Measurements from ENCODE around the gene CIITA. TPM values are rescaled to one million over a fixed set of nuclear protein-coding genes. Genes with fewer than 3 reads are reported as not detected.

CIITA gene
- total and polyA plus RNA-seq, 10 of the 15 experiments (the other 5 are each of a cell fraction or from before 2014, with no cell fraction given) = 11.5 to 145 (median 49.7) TPM

DNA sequence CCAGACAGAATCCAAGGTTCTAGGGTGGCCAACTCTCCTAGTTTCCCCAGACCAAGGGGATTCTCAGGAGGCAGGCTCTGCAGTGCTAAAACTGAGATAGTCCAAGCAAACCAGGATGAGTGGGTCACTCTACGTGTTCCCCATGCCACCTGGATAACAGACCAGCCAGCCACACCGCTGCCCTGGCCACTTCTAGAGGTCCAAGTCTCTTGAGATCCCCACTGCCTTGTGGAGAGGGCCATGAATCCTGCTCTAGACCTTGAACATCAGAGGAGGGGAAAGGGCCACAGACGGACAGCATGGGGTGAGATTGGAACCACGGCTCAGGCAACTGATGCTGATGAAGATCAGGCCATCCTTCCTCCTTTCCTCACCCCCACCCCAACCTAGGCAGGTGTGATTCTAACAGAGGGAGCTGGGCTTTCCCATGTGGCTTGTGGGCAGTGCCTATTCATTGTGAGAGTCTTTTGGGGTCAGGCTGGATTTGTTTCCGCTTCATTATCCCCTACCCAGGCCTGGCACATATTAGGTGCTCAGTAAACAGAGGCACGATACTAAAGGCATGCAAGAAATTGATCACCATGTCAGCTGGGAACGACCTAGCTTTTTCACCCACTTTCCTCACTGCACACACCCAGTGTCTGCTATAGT, 41.6 kb upstream of the CIITA start (continued):
- TF ChIP-seq CHD1 (IDR thresholded peaks at IDR 0.05; ENCODE audit: low read depth, low read length) = no peak
- TF ChIP-seq, protein P1, sequence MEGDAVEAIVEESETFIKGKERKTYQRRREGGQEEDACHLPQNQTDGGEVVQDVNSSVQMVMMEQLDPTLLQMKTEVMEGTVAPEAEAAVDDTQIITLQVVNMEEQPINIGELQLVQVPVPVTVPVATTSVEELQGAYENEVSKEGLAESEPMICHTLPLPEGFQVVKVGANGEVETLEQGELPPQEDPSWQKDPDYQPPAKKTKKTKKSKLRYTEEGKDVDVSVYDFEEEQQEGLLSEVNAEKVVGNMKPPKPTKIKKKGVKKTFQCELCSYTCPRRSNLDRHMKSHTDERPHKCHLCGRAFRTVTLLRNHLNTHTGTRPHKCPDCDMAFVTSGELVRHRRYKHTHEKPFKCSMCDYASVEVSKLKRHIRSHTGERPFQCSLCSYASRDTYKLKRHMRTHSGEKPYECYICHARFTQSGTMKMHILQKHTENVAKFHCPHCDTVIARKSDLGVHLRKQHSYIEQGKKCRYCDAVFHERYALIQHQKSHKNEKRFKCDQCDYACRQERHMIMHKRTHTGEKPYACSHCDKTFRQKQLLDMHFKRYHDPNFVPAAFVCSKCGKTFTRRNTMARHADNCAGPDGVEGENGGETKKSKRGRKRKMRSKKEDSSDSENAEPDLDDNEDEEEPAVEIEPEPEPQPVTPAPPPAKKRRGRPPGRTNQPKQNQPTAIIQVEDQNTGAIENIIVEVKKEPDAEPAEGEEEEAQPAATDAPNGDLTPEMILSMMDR (IDR thresholded peaks at IDR 0.05 in 2 of 3, conservative IDR thresholded peaks at IDR 0.05 in 1 of 3; ENCODE audit: control insufficient read depth in 2 of 3, extremely low read depth in 1 of 3, insufficient read depth in 1 of 3, low read depth in 3 of 3, low read length in 3 of 3) = no peak
- no peak for TF ChIP-seq ZNF274 (IDR thresholded peaks at IDR 0.05; ENCODE audit: insufficient read depth, insufficient read length)
- TF ChIP-seq, protein P2, sequence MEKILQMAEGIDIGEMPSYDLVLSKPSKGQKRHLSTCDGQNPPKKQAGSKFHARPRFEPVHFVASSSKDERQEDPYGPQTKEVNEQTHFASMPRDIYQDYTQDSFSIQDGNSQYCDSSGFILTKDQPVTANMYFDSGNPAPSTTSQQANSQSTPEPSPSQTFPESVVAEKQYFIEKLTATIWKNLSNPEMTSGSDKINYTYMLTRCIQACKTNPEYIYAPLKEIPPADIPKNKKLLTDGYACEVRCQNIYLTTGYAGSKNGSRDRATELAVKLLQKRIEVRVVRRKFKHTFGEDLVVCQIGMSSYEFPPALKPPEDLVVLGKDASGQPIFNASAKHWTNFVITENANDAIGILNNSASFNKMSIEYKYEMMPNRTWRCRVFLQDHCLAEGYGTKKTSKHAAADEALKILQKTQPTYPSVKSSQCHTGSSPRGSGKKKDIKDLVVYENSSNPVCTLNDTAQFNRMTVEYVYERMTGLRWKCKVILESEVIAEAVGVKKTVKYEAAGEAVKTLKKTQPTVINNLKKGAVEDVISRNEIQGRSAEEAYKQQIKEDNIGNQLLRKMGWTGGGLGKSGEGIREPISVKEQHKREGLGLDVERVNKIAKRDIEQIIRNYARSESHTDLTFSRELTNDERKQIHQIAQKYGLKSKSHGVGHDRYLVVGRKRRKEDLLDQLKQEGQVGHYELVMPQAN (conservative IDR thresholded peaks at IDR 0.05) = 0 out of 2 replicates have a peak, but pooled peaks have one; percentile 45
- peak; percentile 84 for TF ChIP-seq RELA (IDR thresholded peaks at IDR 0.05; ENCODE audit: borderline replicate concordance, partially characterized antibody)
- no peak for TF ChIP-seq NFYA (IDR thresholded peaks at IDR 0.05; ENCODE audit: borderline replicate concordance, low read depth, low read length)
- TF ChIP-seq E4F1 (IDR thresholded peaks at IDR 0.05; ENCODE audit: borderline replicate concordance, partially characterized antibody) = no peak
- TF ChIP-seq RAD51 (IDR thresholded peaks at IDR 0.05) = no peak
- TF ChIP-seq CBX3 (IDR thresholded peaks at IDR 0.05; ENCODE audit: borderline replicate concordance, low read depth) = no peak
- TF ChIP-seq HDGF (IDR thresholded peaks at IDR 0.05) = no peak
- TF ChIP-seq ZBTB11 (CRISPR knock-in tag; IDR thresholded peaks at IDR 0.05) = no peak
- peak; percentile 80; the same call in 1 of the 2 replicates for TF ChIP-seq CREM (IDR thresholded peaks at IDR 0.05; ENCODE audit: low read depth)
- no peak for TF ChIP-seq POLR2AphosphoS5 (IDR thresholded peaks at IDR 0.05; ENCODE audit: low read length)
- no peak for TF ChIP-seq SPI1 (IDR thresholded peaks at IDR 0.05; ENCODE audit: borderline replicate concordance, insufficient read depth, low read depth, low read length)
- TF ChIP-seq MEF2B (IDR thresholded peaks at IDR 0.05; ENCODE audit: partially characterized antibody, poor library complexity, severe bottlenecking) = no peak
- no peak for TF ChIP-seq PAX8 (IDR thresholded peaks at IDR 0.05)
- TF ChIP-seq NR2F1 (conservative IDR thresholded peaks at IDR 0.05) = peak; percentile 90
